ENCODE data around the gene OR10A6. TPM values are rescaled to one million over a fixed set of nuclear protein-coding genes. Genes with fewer than 3 reads are reported as not detected.

OR10A6 gene, protein sequence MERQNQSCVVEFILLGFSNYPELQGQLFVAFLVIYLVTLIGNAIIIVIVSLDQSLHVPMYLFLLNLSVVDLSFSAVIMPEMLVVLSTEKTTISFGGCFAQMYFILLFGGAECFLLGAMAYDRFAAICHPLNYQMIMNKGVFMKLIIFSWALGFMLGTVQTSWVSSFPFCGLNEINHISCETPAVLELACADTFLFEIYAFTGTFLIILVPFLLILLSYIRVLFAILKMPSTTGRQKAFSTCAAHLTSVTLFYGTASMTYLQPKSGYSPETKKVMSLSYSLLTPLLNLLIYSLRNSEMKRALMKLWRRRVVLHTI
- not detected in 2 replicates for total RNA-seq

DNA sequence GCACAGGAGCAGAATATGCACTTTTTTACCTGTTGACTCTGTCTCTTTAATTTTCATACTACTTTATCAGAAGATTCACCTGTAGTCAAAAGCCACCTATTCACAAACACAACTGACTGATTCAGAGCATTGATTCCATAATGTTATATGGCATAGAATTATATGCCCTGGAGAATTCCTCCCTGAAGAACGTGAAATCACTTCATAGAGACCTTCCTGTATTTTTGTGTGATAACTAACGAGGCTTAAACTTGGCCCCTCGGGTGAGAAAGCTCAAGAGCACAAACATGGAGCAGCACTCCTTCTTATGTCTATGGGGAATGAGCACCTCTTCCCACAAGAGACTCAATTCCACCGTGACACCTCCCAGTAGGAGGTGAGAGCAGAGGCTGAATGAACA is at the start of gene OR10A6:
Gene OR10A6, minus strand, starts transcription at position 101 of the 400 bp plus-strand sequence. CDS start 2,606 bp downstream, outside the sequence.

DNA sequence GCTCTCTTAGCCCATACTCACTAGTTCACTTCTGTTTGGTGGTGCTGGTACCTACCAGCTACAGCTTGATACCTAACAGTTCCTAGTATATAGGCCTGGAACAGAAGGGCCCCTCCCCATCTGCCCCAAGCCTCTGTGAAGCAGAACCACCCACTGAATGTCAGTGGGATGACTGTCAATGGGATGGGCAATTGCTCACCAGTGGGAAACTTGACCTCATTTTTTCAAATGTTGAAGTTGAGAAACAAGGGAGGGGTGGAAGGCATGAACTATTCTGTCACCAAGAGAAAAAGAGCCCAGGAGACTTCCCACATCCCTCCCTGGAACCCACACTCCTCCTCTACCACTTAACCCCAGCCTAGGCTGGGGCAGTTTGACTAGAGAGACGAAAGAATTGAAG is 34.3 kb upstream of the OR10A6 start, which contains the start of gene NLRP10:
Gene NLRP10, minus strand, starts transcription at position 62 of the 400 bp plus-strand sequence. CDS start 1,952 bp downstream, outside the sequence.

DNA sequence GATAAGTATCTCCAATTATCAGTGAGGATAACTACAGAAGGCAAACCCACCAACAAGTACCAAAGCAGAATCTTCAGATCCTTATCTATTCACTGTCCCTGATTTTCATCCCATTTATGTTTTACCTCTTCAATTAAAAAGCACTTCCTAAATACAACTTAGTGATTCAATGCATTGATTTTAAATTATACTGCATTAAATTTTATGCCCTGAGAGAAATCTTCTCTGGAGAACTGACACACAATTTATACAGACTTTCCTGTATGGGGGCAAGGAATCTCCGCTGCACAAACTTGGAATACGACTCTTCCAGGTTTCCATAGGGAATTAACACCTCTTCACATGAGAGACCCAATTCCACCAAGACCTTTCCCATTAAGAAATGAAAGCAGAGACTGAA is 10.5 kb upstream of the OR10A6 start, which contains the start of gene OR10A3:
Gene OR10A3, minus strand, starts transcription at position 101 of the 400 bp plus-strand sequence. CDS start 2,188 bp downstream, outside the sequence.

Other genes with a start within 250 kb of the OR10A6 start
- gene OVCH2, start 224.8 kb downstream of the OR10A6 start, total RNA-seq, result not detected in 2 replicates
- not detected in 2 replicates for gene OR5P2, start 134.3 kb downstream of the OR10A6 start, total RNA-seq
- gene OR5P3, start 100.4 kb downstream of the OR10A6 start, total RNA-seq, result not detected in 2 replicates
- not detected in 2 replicates for gene OR10A3, start 10.4 kb upstream of the OR10A6 start, total RNA-seq
- gene NLRP10, start 34.2 kb upstream of the OR10A6 start, total RNA-seq, result under 0.01 TPM in 1 of 2 replicates, not detected in the other
- 244 TPM in 2 replicates for gene EIF3F, start 56.1 kb upstream of the OR10A6 start, total RNA-seq
- gene TUB, start 149.9 kb upstream of the OR10A6 start, total RNA-seq, result 0.11 and 0.77 TPM in 2 replicates
- not detected in 2 replicates for gene RIC3, start 237.8 kb upstream of the OR10A6 start, total RNA-seq